ENCODE results near the gene ARHGAP26.

DNA sequence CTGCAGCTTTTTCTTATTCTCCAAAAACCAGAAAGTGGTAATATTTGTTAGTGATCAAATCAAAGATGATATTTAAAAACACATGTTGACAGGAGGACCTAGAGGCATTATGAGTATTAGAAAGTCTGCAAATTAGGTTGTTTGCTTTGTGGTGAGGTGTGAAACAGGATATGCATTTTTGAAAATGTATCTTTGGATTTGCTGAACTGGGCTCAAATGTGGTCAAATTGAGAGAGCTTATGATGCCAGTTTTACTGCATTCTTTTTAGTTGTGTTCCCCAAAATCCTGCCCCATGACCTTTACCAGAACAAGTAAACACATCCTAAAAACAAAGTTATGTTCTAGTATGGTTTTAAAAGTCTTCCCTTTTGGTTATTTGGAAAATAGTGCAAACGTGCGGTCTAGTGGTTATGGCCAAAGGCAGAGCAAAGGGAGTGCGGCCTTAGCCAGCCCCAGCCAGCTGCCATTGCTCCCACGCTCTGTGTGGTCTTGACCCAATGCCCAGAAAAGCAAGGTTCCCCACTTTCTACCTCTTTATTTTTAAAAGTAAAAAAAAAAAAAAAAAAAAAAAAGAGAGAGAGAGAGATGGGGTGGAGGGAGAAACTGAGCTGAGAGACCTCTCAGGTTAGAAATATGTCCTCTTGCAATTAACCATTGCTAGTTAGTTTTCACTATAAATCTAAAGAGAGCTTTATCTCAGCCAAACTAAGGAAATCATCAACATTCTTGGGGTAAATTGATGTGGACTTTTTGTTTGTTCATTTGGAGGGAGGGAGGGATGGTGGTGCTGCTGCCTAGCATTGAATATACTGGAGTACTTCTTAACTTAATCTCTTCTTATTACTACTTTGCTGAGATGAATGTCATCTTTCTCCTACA, 176.6 kb downstream of the ARHGAP26 start:
- TF ChIP-seq, protein P1, sequence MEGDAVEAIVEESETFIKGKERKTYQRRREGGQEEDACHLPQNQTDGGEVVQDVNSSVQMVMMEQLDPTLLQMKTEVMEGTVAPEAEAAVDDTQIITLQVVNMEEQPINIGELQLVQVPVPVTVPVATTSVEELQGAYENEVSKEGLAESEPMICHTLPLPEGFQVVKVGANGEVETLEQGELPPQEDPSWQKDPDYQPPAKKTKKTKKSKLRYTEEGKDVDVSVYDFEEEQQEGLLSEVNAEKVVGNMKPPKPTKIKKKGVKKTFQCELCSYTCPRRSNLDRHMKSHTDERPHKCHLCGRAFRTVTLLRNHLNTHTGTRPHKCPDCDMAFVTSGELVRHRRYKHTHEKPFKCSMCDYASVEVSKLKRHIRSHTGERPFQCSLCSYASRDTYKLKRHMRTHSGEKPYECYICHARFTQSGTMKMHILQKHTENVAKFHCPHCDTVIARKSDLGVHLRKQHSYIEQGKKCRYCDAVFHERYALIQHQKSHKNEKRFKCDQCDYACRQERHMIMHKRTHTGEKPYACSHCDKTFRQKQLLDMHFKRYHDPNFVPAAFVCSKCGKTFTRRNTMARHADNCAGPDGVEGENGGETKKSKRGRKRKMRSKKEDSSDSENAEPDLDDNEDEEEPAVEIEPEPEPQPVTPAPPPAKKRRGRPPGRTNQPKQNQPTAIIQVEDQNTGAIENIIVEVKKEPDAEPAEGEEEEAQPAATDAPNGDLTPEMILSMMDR (IDR thresholded peaks at IDR 0.05; ENCODE audit: extremely low read depth in 1 of 2, insufficient read depth in 1 of 2, low read depth in 1 of 2, low read length in 2 of 2): no peak
- TF ChIP-seq JUN (IDR thresholded peaks at IDR 0.05; ENCODE audit: borderline replicate concordance, insufficient read depth, insufficient read length, low read depth) (no peak), POLR2A (IDR thresholded peaks at IDR 0.05; ENCODE audit: low read depth, low read length) (no peak), POLR2AphosphoS5 (IDR thresholded peaks at IDR 0.05; ENCODE audit: insufficient read depth, low read depth, low read length) (no peak)
